Psoas muscle (tissue), 8 donors: ENCODE data around the gene PLCG2. TPM values are rescaled to one million over a fixed set of nuclear protein-coding genes. Genes with fewer than 3 reads are reported as not detected.

Experiments
- ATAC-seq, 4 donors: fragments of 200-7000 bp; cut with Tn5 transposase; one replicate each; pipeline ENCODE4 v1.9.1; 2020; ENCODE audit warnings: moderate library complexity in 3 of 4, mild to moderate bottlenecking in 2 of 4
- DNase-seq, 2 donors: peaks; one replicate each; pipeline ENCODE4 v3.0.0-alpha.2; 2020
- H3K27ac ChIP-seq: fragments of 200-600 bp; one replicate; pipeline ENCODE4 v1.8.0; 2022
- H3K27me3 ChIP-seq, 3 donors: fragments of 200-600 bp in 1 of 3; one replicate each; pipeline versions ENCODE4 v1.6.1 to v1.8.0; 2013 to 2022; ENCODE audit warnings: low read length in 2 of 3, mild to moderate bottlenecking in 2 of 3, moderate library complexity in 1 of 3; ENCODE audit not compliant: insufficient read depth in 3 of 3
- H3K36me3 ChIP-seq, 2 donors: fragments of 200-600 bp in 1 of 2; one replicate each; pipeline versions ENCODE4 v1.6.1 to v1.8.0; 2013 to 2022; ENCODE audit warnings: low read depth in 1 of 2, mild to moderate bottlenecking in 1 of 2, moderate library complexity in 1 of 2; ENCODE audit not compliant: insufficient read depth in 1 of 2
- H3K4me1 ChIP-seq: fragments of 200-600 bp; one replicate; pipeline ENCODE4 v1.8.0; 2022
- H3K4me3 ChIP-seq: fragments of 200-600 bp; one replicate; pipeline ENCODE4 v1.8.0; 2022; ENCODE audit warnings: mild to moderate bottlenecking
- H3K9me3 ChIP-seq: fragments of 200-600 bp; one replicate; pipeline ENCODE4 v1.8.0; 2022
- WGBS, 3 donors: extraction: QIAGEN DNeasy Blood & Tissue Kit; methylation state at CpG; one replicate each; pipeline versions ENCODE4 v1.1.6 to v1.1.7; 2013; 5-methylcytosine and 5-hydroxymethylcytosine counted together
- intact Hi-C, 2 donors: fragments of 100-400 bp; cut with DNase I; formaldehyde crosslinking; loops; one replicate each; pipeline versions ENCODE4 v1.11.0 to v1.14.2; 2022
- polyA plus RNA-seq, 3 donors: library from polyadenylated mRNA; stranded (reverse); fragments of 200-250 nt; gene quantifications; one replicate each; pipeline ENCODE4 v1.2.3, GENCODE V29; 2013
- total RNA-seq, 4 donors: library from RNA; stranded (reverse); fragmentation: NEBNext Ultra II Directional in 2 of 4; extraction: Animal tissue kit (Norgen Biotek cat#: 25700) in 2 of 4; gene quantifications; one replicate each; pipeline versions ENCODE4 v1.2.1 to v1.2.4, GENCODE V29; 2021 to 2023
- TF ChIP-seq, protein P1 (sequence below): fragments of 200-600 bp; IDR thresholded peaks from one replicate; pipeline ENCODE4 v1.8.0; 2022; ENCODE audit warnings: antibody characterized with exemption
- donor health status: healthy with polysubstance abuse.
- donor health status: DM: no; HTN: no; CAD: no; lungs with moderate emphysema.
- donor health status: Bipolar disorder and iron deficiency.
- donor health status: healthy.
- donor health status: DM: yes; HTN: yes; CAD: no.
- donor health status: DM: no; HTN: no; CAD: no.
- donor health status: DM: no; HTN: no; CAD: no.
- donor health status: DM: yes; HTN: yes; CAD: no.

PLCG2 gene
- total and polyA plus RNA-seq, 7 donors = 0.96 to 4.8 (median 2.5) TPM

DNA sequence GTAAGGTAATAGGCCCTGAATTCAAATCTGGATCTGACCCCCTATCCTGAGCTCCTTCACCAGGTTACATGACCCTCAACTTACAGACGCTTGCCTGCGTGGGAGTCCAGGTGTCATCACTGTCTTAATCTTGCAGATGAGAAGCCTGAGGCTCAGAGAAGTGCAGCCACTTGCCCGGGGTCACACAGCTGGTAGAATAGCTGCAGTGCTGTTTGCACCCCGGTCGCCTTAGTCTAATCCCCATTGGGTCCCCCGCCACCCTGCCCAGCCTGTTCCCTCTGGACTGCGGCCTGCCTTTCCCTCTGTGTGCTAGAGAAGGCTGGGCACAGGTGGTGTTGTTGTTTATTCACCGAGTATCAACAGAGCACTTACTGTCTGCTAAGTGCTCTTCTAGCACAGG lies 125.2 kb downstream of the PLCG2 start:
- no peaks in the 10 kb centered on the region for H3K36me3 ChIP-seq
- intact Hi-C loops = no loop called here
- DNase-seq = no peak
- no peak for ATAC-seq
- TF ChIP-seq, protein P1, sequence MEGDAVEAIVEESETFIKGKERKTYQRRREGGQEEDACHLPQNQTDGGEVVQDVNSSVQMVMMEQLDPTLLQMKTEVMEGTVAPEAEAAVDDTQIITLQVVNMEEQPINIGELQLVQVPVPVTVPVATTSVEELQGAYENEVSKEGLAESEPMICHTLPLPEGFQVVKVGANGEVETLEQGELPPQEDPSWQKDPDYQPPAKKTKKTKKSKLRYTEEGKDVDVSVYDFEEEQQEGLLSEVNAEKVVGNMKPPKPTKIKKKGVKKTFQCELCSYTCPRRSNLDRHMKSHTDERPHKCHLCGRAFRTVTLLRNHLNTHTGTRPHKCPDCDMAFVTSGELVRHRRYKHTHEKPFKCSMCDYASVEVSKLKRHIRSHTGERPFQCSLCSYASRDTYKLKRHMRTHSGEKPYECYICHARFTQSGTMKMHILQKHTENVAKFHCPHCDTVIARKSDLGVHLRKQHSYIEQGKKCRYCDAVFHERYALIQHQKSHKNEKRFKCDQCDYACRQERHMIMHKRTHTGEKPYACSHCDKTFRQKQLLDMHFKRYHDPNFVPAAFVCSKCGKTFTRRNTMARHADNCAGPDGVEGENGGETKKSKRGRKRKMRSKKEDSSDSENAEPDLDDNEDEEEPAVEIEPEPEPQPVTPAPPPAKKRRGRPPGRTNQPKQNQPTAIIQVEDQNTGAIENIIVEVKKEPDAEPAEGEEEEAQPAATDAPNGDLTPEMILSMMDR = no peak
- no peak overlapping the region for H3K27ac ChIP-seq
- no peak overlapping the region for H3K4me3 ChIP-seq
- H3K4me1 ChIP-seq = no peaks in the 10 kb centered on the region
- H3K27me3 ChIP-seq = no peaks in the 10 kb centered on the region
- 88 to 90% (median 89%) methylated on average over 8 of the region's 8 CpGs for WGBS, 3 donors
- H3K9me3 ChIP-seq = no peaks in the 10 kb centered on the region

DNA sequence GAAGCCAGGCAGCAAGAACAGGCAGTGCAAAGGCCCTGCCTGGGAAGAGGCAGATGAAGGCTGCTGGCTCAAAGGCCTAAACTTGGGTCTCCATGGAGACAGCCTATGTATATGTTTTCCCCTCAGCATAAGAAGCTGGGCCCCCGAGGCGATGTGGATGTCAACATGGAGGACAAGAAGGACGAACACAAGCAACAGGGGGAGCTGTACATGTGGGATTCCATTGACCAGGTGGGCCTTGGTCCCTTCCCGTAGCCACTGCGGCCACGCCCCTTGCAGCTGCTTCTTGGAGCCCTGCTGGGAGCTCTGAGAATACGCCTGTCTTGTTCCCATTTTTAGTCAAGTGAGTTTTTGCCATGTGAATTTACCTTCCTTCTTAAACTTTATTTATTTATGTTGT lies 126.2 kb downstream of the PLCG2 start:
- 69 to 76% (median 72%) methylated on average over 7 of the region's 7 CpGs for WGBS, 3 donors
- H3K4me1 ChIP-seq = no peaks in the 10 kb centered on the region
- H3K27ac ChIP-seq = no peak overlapping the region
- H3K4me3 ChIP-seq = no peak overlapping the region
- intact Hi-C loops = no loop called here
- no peaks in the 10 kb centered on the region for H3K36me3 ChIP-seq
- H3K27me3 ChIP-seq = no peaks in the 10 kb centered on the region
- no peaks in the 10 kb centered on the region for H3K9me3 ChIP-seq
- ATAC-seq = no peak
- TF ChIP-seq, protein P1 = no peak
- no peak for DNase-seq

DNA sequence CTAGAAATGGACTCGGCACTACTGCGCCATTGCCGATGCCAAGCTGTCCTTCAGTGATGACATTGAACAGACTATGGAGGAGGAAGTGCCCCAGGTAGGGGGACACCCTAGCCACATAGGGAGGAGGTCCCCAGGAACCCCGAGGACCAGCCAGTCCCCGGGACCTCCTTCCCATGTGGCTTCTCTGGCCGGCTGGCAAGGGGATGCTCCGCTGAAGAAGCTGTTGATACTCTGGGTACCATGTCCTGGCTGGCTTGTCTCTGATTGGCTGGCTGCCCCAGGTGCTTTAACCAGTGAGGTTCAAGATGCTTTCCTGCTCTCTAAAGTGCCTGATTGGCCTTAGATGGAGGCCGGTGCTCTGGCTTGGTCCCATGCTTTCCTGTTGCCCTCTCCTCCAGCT lies 128.6 kb downstream of the PLCG2 start:
- intact Hi-C loops = no loop called here
- no peaks in the 10 kb centered on the region for H3K36me3 ChIP-seq
- no peak overlapping the region for H3K27ac ChIP-seq
- TF ChIP-seq, protein P1 = no peak
- ATAC-seq (no peak), DNase-seq (no peak)
- no peaks in the 10 kb centered on the region for H3K9me3 ChIP-seq
- no peaks in the 10 kb centered on the region for H3K4me1 ChIP-seq
- no peaks in the 10 kb centered on the region for H3K27me3 ChIP-seq
- WGBS, 3 donors = 73 to 80% (median 78%) methylated on average over 8 of the region's 8 CpGs
- no peak overlapping the region for H3K4me3 ChIP-seq

DNA sequence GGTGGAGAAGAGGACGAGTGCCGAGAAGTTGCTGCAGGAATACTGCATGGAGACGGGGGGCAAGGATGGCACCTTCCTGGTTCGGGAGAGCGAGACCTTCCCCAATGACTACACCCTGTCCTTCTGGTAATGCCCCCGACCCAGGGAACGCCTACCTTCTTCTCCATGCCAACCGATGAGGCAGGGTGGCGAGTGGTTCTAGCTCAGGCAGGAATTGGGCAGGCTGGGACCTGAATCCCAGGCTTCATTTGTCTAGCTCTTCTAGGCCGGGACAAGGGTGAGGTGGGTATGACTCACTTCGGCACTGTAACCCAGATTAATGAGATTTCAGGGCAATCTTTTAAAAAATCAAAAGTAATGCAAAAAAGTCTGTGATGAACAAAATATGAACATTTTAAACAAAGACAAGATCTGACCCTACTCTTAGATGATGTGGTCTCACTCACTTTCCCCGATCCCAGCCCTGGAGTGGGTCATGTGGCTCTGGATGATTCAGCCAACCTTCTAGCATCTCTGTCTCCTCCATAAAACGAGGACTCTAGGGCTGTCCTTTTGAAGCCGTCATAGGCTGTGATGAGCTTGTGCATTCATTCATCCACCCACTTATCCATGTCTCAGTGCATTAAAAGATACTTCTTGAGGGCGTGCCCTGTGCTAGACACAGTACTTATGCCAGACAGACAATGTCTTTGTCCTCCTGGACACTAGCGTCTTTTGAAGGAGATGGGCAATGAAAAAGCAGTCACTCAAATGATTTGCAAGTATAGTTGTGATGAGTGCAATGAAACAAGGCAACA lies 129.6 kb downstream of the PLCG2 start:
- no peak for ATAC-seq
- WGBS, 3 donors = 85 to 88% (median 85%) methylated on average over 16 of the region's 16 CpGs
- Histone ChIP-seq H3K4me3 (no peak overlapping the region), H3K36me3 (no peaks in the 10 kb centered on the region), H3K27ac (no peak overlapping the region), H3K4me1 (no peaks in the 10 kb centered on the region), H3K9me3 (no peaks in the 10 kb centered on the region), H3K27me3 (no peaks in the 10 kb centered on the region)
- no peak for DNase-seq
- intact Hi-C loops = no loop called here
- TF ChIP-seq, protein P1 = no peak

DNA sequence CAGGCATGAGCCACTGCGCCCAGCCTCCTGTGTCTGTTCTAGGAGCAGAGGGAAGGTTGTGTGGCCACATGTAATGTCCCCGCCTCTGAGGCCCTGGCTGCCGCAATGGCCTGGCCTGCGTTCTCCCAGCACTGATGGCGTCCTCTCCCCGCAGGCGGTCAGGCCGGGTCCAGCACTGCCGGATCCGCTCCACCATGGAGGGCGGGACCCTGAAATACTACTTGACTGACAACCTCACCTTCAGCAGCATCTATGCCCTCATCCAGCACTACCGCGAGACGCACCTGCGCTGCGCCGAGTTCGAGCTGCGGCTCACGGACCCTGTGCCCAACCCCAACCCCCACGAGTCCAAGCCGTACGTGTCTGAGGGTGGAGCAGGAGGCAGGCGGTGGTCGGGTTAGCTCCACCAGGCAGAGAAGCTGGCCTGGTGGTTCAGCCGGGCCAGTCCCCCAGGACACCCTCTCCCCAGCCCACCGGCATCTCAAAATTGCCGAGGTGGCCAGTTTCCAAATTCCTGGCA lies 131.3 kb downstream of the PLCG2 start:
- DNase-seq (no peak), ATAC-seq (no peak)
- Histone ChIP-seq H3K4me1 (no peaks in the 10 kb centered on the region), H3K27me3 (no peaks in the 10 kb centered on the region), H3K27ac (no peak overlapping the region), H3K4me3 (no peak overlapping the region), H3K9me3 (no peaks in the 10 kb centered on the region), H3K36me3 (no peaks in the 10 kb centered on the region)
- intact Hi-C loops = no loop called here
- 90 to 92% (median 91%) methylated on average over 28 of the region's 28 CpGs for WGBS, 3 donors
- TF ChIP-seq, protein P1 = no peak
